ENCODE data around the gene SLC38A8.

- TF ChIP-seq CTCF (conservative IDR thresholded peaks at IDR 0.05; ENCODE audit: low read length) (no peak), EZH2phosphoT487 (IDR thresholded peaks at IDR 0.05; ENCODE audit: borderline replicate concordance) (no peak)
Observed at GRCh38 chr16:83979441-83979840, 63.2 kb downstream of the SLC38A8 start.
